Aorta (tissue), 5 donors: ENCODE measurements around the gene CD200R1L. TPM values are rescaled to one million over a fixed set of nuclear protein-coding genes. Genes with fewer than 3 reads are reported as not detected.

Experiments used
- ATAC-seq: fragments of 200-7000 bp; cut with Tn5 transposase; one replicate; pipeline ENCODE4 v1.9.1; 2022; ENCODE audit warnings: moderate library complexity; ENCODE audit not compliant: low FRiP score
- DNase-seq, 2 donors: peaks; one replicate each; pipeline ENCODE4 v3.0.0-alpha.2; 2020
- H3K27ac ChIP-seq, 2 donors: one replicate each; pipeline ENCODE4 v1.5.1; 2013; ENCODE audit warnings: low read length in 2 of 2, mild to moderate bottlenecking in 2 of 2, moderate library complexity in 2 of 2, control low read depth in 1 of 2, inconsistent platforms in 1 of 2, low read depth in 1 of 2
- H3K27me3 ChIP-seq, 2 donors: one replicate each; pipeline ENCODE4 v1.6.1; 2013; ENCODE audit warnings: control low read depth in 1 of 2, low read length in 1 of 2, mild to moderate bottlenecking in 1 of 2, moderate library complexity in 1 of 2; ENCODE audit not compliant: insufficient read depth in 2 of 2, control insufficient read depth in 1 of 2
- H3K36me3 ChIP-seq, 2 donors: one replicate each; pipeline ENCODE4 v1.6.1; 2013; ENCODE audit warnings: control low read depth in 1 of 2, low read length in 1 of 2, mild to moderate bottlenecking in 1 of 2; ENCODE audit not compliant: insufficient read depth in 2 of 2, control insufficient read depth in 1 of 2
- H3K4me1 ChIP-seq, 2 donors: one replicate each; pipeline ENCODE4 v1.6.1; 2013; ENCODE audit warnings: low read length in 2 of 2, control low read depth in 1 of 2, mild to moderate bottlenecking in 1 of 2, moderate library complexity in 1 of 2; ENCODE audit not compliant: insufficient read depth in 2 of 2, control insufficient read depth in 1 of 2
- H3K4me3 ChIP-seq, 2 donors: one replicate each; pipeline ENCODE4 v1.5.1; 2013; ENCODE audit warnings: low read length in 2 of 2, control low read depth in 1 of 2, mild to moderate bottlenecking in 1 of 2
- H3K9me3 ChIP-seq: one replicate; pipeline ENCODE4 v1.6.1; 2013; ENCODE audit warnings: mild to moderate bottlenecking, low read length; ENCODE audit not compliant: control insufficient read depth
- WGBS, 2 donors: extraction: QIAGEN DNeasy Blood & Tissue Kit; methylation state at CpG; one replicate each; pipeline ENCODE4 v1.1.7; 2013; 5-methylcytosine and 5-hydroxymethylcytosine counted together
- intact Hi-C, 2 donors: fragments of 100-400 bp; cut with DNase I; formaldehyde crosslinking; loops; one replicate each; pipeline versions ENCODE4 v1.14.2 to v1.15.0; 2022
- polyA plus RNA-seq, 2 donors: library from polyadenylated mRNA; stranded (reverse); fragments of 200-250 nt; gene quantifications; one replicate each; pipeline ENCODE4 v1.2.3, GENCODE V29; 2013
- total RNA-seq, 2 donors: library from RNA; stranded (reverse); fragmentation: NEBNext Ultra II Directional; extraction: Animal tissue kit (Norgen Biotek cat#: 25700); gene quantifications; one replicate each; pipeline ENCODE4 v1.2.1, GENCODE V29; 2021
- donor health status: healthy with polysubstance abuse.
- donor health status: Bipolar disorder and iron deficiency.
- donor health status: DM: no; HTN: no; CAD: no.
- donor health status: DM: no; HTN: no; CAD: no.
- donor health status: DM: yes; HTN: yes; CAD: no.

The CD200R1L gene
- total and polyA plus RNA-seq, 4 donors, result not detected

- 72 to 73% methylated on average over 3 of the region's 3 CpGs for WGBS, 2 donors
- no peak for ATAC-seq
- Histone ChIP-seq H3K27ac (no peak overlapping the region), H3K9me3 (peaks cover 2% of the 10 kb centered on the region), H3K4me1 (no peaks in the 10 kb centered on the region), H3K27me3 (no peaks in the 10 kb centered on the region), H3K4me3 (no peak overlapping the region), H3K36me3 (no peaks in the 10 kb centered on the region)
- intact Hi-C loops, result no loop called here
- no peak for DNase-seq
Measured at GRCh38 chr3:112847692-112848091, 1.0 kb upstream of the CD200R1L start.

- WGBS, 2 donors, result 79 to 83% methylated on average over 1 of the region's 1 CpG
- ATAC-seq (no peak), DNase-seq (no peak)
- Histone ChIP-seq H3K36me3 (no peaks in the 10 kb centered on the region), H3K27ac (no peak overlapping the region), H3K4me1 (no peaks in the 10 kb centered on the region), H3K4me3 (no peak overlapping the region), H3K9me3 (peaks cover 2% of the 10 kb centered on the region), H3K27me3 (no peaks in the 10 kb centered on the region)
- intact Hi-C loops, result no loop called here
Measured at GRCh38 chr3:112845772-112846171, 892 bp downstream of the CD200R1L start.

- WGBS, 2 donors, result 81 to 85% methylated on average over 4 of the region's 4 CpGs
- Histone ChIP-seq H3K9me3 (no peaks in the 10 kb centered on the region), H3K4me3 (no peak overlapping the region), H3K4me1 (no peaks in the 10 kb centered on the region), H3K27ac (no peak overlapping the region), H3K36me3 (no peaks in the 10 kb centered on the region), H3K27me3 (no peaks in the 10 kb centered on the region)
- ATAC-seq, result no peak
- no peak for DNase-seq
- intact Hi-C loops, result no loop called here
Measured at GRCh38 chr3:112829046-112829445, 17.6 kb downstream of the CD200R1L start.

GRCh38 chr3:112822064-112823055, 24.3 kb downstream of the CD200R1L start:
- Histone ChIP-seq H3K27me3 (no peaks in the 10 kb centered on the region), H3K9me3 (no peaks in the 10 kb centered on the region), H3K4me1 (no peaks in the 10 kb centered on the region), H3K36me3 (no peaks in the 10 kb centered on the region), H3K27ac (no peak overlapping the region), H3K4me3 (no peak overlapping the region)
- no peak for ATAC-seq
- DNase-seq, result no peak
- 53 to 69% methylated on average over 3 of the region's 3 CpGs for WGBS, 2 donors
- intact Hi-C loops, result no loop called here

GRCh38 chr3:112818289-112818688, 28.4 kb downstream of the CD200R1L start:
- intact Hi-C loops, result loop anchor here in 1 of 2 donors (10.0 kb wide), 1 partner anchor 233 kb away; no protein-coding TSS in a partner anchor
- Histone ChIP-seq H3K4me3 (no peak overlapping the region), H3K36me3 (no peaks in the 10 kb centered on the region), H3K27ac (no peak overlapping the region), H3K9me3 (no peaks in the 10 kb centered on the region), H3K27me3 (no peaks in the 10 kb centered on the region), H3K4me1 (peaks cover 0 to 2% of the 10 kb centered on the region in 2 donors)
- DNase-seq, result no peak
- WGBS, 2 donors, result 72 to 85% methylated on average over 1 of the region's 1 CpG
- no peak for ATAC-seq

GRCh38 chr3:112817797-112818196, 28.9 kb downstream of the CD200R1L start:
- Histone ChIP-seq H3K36me3 (no peaks in the 10 kb centered on the region), H3K4me1 (peaks cover 0 to 5% of the 10 kb centered on the region in 2 donors), H3K4me3 (no peak overlapping the region), H3K9me3 (no peaks in the 10 kb centered on the region), H3K27ac (no peak overlapping the region), H3K27me3 (no peaks in the 10 kb centered on the region)
- 31 to 33% methylated on average over 3 of the region's 3 CpGs for WGBS, 2 donors
- ATAC-seq (no peak), DNase-seq (no peak)
- intact Hi-C loops, result loop anchor here in 1 of 2 donors (10.0 kb wide), 1 partner anchor 233 kb away; no protein-coding TSS in a partner anchor

- Histone ChIP-seq H3K9me3 (no peaks in the 10 kb centered on the region), H3K27ac (no peak overlapping the region), H3K27me3 (no peaks in the 10 kb centered on the region), H3K4me3 (no peak overlapping the region), H3K4me1 (peaks cover 0 to 5% of the 10 kb centered on the region in 2 donors), H3K36me3 (no peaks in the 10 kb centered on the region)
- no peak for DNase-seq
- ATAC-seq, result no peak
- intact Hi-C loops, result loop anchor here in 1 of 2 donors (10.0 kb wide), 1 partner anchor 232 kb away; no protein-coding TSS in a partner anchor
Measured at GRCh38 chr3:112817271-112817670, 29.4 kb downstream of the CD200R1L start.

- intact Hi-C loops, result loop anchor here in 1 of 2 donors (2.0 to 10.0 kb wide), 2 partner anchors 173 to 231 kb away; no protein-coding TSS in a partner anchor
- no peak for ATAC-seq
- no peak for DNase-seq
- no peaks in the 10 kb centered on the region for H3K27me3 ChIP-seq
- no peak overlapping the region for H3K4me3 ChIP-seq
- peaks cover 0 to 5% of the 10 kb centered on the region in 2 donors for H3K4me1 ChIP-seq
- no peaks in the 10 kb centered on the region for H3K9me3 ChIP-seq
- no peak overlapping the region for H3K27ac ChIP-seq
- no peaks in the 10 kb centered on the region for H3K36me3 ChIP-seq
Measured at GRCh38 chr3:112815981-112816380, 30.7 kb downstream of the CD200R1L start.

- WGBS, 2 donors, result 37 to 48% methylated on average over 2 of the region's 2 CpGs
- Histone ChIP-seq H3K4me3 (no peak overlapping the region), H3K9me3 (no peaks in the 10 kb centered on the region), H3K27ac (no peak overlapping the region), H3K27me3 (no peaks in the 10 kb centered on the region), H3K4me1 (peaks cover 3 to 5% of the 10 kb centered on the region in 2 donors), H3K36me3 (no peaks in the 10 kb centered on the region)
- DNase-seq (no peak), ATAC-seq (peak; percentile 63)
- intact Hi-C loops, result loop anchor here (2.0 to 10.0 kb wide), 4 partner anchors 77 to 232 kb away; no protein-coding TSS in a partner anchor
Measured at GRCh38 chr3:112814266-112814665, 32.4 kb downstream of the CD200R1L start.
